ENCODE measurements around the gene GLYATL3.

Gene GLYATL3

DNA sequence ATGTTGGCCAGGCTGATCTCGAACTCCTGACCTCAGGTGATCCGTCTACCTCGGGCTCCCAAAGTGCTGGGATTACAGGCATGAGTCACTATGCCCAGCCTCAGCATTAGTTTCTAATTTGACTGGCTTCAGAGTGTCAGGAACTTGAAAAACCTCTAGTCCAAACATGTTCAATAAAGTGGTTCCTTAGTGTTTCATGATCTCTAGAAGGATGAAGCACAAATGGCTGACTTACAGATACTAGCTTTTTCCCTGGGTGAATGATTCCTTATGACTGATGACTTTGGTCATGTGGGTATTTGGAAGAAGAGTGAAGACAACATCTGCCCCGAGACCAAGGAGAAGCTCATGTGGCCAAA, 16.4 kb downstream of the GLYATL3 start:
- H3K4me3 ChIP-seq (ENCODE audit: low read depth in 1 of 2, low read length in 1 of 2): no peak overlapping the region
- H3K27me3 ChIP-seq: peaks cover 24% of the 10 kb centered on the region
- no peaks in the 10 kb centered on the region for H3K4me1 ChIP-seq (ENCODE audit: control insufficient read depth in 1 of 2, insufficient read depth in 1 of 2, low read depth in 1 of 2, low read length in 1 of 2)
- H3K36me3 ChIP-seq: no peaks in the 10 kb centered on the region
- TF ChIP-seq, protein P1, sequence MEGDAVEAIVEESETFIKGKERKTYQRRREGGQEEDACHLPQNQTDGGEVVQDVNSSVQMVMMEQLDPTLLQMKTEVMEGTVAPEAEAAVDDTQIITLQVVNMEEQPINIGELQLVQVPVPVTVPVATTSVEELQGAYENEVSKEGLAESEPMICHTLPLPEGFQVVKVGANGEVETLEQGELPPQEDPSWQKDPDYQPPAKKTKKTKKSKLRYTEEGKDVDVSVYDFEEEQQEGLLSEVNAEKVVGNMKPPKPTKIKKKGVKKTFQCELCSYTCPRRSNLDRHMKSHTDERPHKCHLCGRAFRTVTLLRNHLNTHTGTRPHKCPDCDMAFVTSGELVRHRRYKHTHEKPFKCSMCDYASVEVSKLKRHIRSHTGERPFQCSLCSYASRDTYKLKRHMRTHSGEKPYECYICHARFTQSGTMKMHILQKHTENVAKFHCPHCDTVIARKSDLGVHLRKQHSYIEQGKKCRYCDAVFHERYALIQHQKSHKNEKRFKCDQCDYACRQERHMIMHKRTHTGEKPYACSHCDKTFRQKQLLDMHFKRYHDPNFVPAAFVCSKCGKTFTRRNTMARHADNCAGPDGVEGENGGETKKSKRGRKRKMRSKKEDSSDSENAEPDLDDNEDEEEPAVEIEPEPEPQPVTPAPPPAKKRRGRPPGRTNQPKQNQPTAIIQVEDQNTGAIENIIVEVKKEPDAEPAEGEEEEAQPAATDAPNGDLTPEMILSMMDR (IDR thresholded peaks at IDR 0.05): no peak
- H3K9me3 ChIP-seq: no peaks in the 10 kb centered on the region
- no peak overlapping the region for H3K27ac ChIP-seq

DNA sequence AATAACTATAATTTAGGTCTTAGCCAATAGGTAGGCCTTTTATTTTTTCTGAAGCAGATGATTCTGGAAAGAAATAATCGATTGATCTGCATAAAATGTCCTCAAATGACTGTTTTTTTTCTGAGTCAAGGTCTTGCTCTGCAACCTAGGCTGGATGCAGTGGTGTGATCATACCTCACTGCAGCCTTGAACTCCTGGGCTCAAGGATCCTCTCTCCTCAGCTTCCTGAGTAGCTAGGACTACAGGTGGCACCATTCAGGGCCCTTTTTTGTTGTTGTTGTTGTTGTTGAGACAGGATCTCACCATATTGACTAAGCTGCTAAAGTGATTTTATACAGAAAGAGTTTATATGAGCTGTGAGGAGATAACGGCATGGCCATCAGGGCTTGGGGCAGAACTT, 18.2 kb downstream of the GLYATL3 start:
- peaks cover 17% of the 10 kb centered on the region for H3K27me3 ChIP-seq
- H3K4me1 ChIP-seq (ENCODE audit: control insufficient read depth in 1 of 2, insufficient read depth in 1 of 2, low read depth in 1 of 2, low read length in 1 of 2): no peaks in the 10 kb centered on the region
- no peak overlapping the region for H3K4me3 ChIP-seq (ENCODE audit: low read depth in 1 of 2, low read length in 1 of 2)
- TF ChIP-seq, protein P1 (IDR thresholded peaks at IDR 0.05): no peak
- no peak overlapping the region for H3K27ac ChIP-seq
- H3K36me3 ChIP-seq: no peaks in the 10 kb centered on the region
- H3K9me3 ChIP-seq: no peaks in the 10 kb centered on the region

DNA sequence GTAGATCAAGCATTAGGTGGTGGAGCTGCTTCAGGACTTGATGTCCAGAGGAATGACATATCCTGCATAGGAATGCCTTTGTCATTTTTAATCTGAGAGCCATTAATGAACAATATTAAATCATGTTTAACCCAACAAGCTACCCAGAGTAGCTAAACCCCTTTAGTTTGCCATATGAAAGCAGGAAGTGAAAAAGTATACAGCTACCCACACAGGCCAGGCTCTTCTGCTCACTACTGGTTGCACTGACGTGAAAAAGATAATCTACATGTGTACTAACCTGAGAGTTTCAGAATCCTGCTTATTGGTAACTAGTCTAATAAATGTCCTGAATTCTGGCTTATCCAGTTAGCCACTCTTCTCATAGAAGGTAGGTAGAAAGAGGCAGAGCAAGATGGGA, 19.9 kb downstream of the GLYATL3 start:
- no peaks in the 10 kb centered on the region for H3K9me3 ChIP-seq
- TF ChIP-seq, protein P1 (IDR thresholded peaks at IDR 0.05): no peak
- H3K4me3 ChIP-seq (ENCODE audit: low read depth in 1 of 2, low read length in 1 of 2): no peak overlapping the region
- H3K4me1 ChIP-seq (ENCODE audit: control insufficient read depth in 1 of 2, insufficient read depth in 1 of 2, low read depth in 1 of 2, low read length in 1 of 2): no peaks in the 10 kb centered on the region
- peaks cover 2% of the 10 kb centered on the region for H3K27me3 ChIP-seq
- no peaks in the 10 kb centered on the region for H3K36me3 ChIP-seq
- no peak overlapping the region for H3K27ac ChIP-seq

DNA sequence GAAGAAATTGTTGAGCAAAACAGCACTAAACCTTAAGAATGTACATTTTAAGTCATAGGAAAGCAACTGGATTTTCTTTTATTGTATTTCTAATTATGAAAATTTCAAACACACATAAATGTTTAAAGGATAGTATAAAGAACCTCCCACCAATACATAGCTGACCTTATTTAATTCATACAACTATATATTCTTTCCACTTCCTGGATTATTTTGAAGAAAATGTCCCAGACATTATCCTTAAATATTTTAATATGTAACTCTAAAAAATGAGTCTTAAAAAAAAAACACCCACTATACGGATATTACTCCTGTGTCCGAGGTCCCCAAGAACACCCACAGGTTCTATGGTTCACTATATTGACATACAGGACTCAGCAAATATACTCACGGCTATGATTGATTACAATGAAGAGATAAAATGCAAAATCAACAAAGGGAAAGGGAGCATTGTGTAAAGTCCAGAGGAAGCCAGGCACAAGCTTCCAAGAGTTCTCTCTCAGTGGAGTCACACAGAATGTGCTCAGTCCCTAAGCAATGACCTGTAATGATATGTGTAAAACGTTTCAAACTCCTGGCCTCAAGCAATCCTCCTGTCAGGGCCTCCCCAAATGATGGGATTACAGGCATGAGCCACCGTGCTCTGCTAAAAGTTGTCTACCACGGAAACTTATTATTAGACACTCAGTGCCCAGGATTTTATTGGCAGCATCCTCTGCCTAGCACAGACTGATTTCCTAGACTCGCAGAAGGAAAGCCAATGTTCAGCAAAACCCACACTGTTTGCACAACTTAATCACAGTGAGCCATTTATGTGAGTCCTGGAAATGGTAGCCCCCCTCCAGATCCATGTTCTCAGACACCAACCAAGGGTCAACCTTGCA, 23.2 kb downstream of the GLYATL3 start:
- Histone ChIP-seq H3K27me3 (no peaks in the 10 kb centered on the region), H3K4me1 (ENCODE audit: control insufficient read depth in 1 of 2, insufficient read depth in 1 of 2, low read depth in 1 of 2, low read length in 1 of 2) (no peaks in the 10 kb centered on the region), H3K4me3 (ENCODE audit: low read depth in 1 of 2, low read length in 1 of 2) (no peak overlapping the region), H3K27ac (no peak overlapping the region), H3K36me3 (no peaks in the 10 kb centered on the region), H3K9me3 (no peaks in the 10 kb centered on the region)
- TF ChIP-seq, protein P1 (IDR thresholded peaks at IDR 0.05): no peak

DNA sequence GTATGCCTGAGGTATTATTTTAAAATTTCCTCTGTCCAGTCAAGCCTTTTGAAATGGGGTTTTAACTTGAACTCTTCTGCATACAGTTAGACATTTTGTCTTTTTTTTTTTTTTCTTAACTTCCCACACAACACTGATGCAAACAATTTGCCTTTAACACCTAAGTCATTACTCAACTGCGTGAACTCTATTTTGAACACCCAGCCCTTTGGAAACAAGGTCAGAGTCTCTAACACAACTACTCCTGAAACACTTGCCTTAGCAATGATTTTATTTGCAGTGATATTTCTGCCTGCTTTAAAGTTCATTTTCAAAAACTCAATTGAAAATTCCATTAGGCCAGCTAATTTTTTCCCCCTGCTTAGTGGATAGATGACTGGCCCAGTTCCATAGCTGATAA, 24.2 kb downstream of the GLYATL3 start:
- no peaks in the 10 kb centered on the region for H3K4me1 ChIP-seq (ENCODE audit: control insufficient read depth in 1 of 2, insufficient read depth in 1 of 2, low read depth in 1 of 2, low read length in 1 of 2)
- H3K36me3 ChIP-seq: no peaks in the 10 kb centered on the region
- H3K4me3 ChIP-seq (ENCODE audit: low read depth in 1 of 2, low read length in 1 of 2): no peak overlapping the region
- TF ChIP-seq, protein P1 (IDR thresholded peaks at IDR 0.05): no peak
- H3K27ac ChIP-seq: no peak overlapping the region
- H3K9me3 ChIP-seq: no peaks in the 10 kb centered on the region
- no peaks in the 10 kb centered on the region for H3K27me3 ChIP-seq

All from neutrophil (primary cell).